ENCODE measurements around the gene NRAS. TPM values are rescaled to one million over a fixed set of nuclear protein-coding genes. Genes with fewer than 3 reads are reported as not detected.

NRAS gene
- total RNA-seq, 1 experiment from 2014 or later, result 72.9 TPM

DNA sequence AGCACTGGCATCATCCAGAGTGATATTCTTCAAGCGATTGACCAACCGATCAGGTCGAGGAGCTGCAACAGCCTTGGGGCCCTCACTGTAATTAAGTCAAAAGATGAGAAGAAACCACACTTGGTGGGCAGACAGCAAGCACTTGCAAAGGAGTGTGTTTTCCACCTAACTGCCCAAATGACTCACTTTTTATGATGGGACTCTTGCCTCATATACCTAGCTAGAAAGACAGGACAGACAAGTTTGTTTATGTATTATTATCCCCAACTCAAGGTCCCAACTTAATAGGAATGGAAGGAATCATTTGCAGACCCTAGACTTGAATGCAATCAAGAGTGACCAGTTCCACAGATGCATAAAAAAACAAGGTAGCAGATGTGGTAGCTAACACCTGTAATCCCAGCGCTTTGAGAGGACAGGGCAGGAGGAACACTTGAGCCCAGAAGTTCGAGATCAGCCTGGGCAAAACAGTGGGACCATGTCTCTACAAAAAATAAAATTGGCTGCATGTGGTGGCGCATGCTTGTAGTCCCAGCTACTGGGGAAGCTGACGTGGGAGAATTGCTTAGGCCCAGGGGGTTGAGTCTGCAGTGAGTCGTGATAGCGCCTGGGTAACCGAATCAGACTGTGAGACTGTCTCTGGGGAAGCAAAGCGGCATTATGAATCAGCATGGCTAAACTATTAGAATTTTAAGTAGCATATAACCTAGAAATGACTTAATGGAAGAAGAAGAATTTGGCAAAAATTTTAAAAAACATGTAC lies 2.3 kb upstream of the NRAS start:
- H4K8ac ChIP-seq (replicated peaks; ENCODE audit: insufficient read length, low read depth, low read length), result no peak overlapping the region
- no peak for DNase-seq
- no peaks in the 10 kb centered on the region for H3K9me3 Mint-ChIP-seq
- TF ChIP-seq, protein P1, sequence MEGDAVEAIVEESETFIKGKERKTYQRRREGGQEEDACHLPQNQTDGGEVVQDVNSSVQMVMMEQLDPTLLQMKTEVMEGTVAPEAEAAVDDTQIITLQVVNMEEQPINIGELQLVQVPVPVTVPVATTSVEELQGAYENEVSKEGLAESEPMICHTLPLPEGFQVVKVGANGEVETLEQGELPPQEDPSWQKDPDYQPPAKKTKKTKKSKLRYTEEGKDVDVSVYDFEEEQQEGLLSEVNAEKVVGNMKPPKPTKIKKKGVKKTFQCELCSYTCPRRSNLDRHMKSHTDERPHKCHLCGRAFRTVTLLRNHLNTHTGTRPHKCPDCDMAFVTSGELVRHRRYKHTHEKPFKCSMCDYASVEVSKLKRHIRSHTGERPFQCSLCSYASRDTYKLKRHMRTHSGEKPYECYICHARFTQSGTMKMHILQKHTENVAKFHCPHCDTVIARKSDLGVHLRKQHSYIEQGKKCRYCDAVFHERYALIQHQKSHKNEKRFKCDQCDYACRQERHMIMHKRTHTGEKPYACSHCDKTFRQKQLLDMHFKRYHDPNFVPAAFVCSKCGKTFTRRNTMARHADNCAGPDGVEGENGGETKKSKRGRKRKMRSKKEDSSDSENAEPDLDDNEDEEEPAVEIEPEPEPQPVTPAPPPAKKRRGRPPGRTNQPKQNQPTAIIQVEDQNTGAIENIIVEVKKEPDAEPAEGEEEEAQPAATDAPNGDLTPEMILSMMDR (conservative IDR thresholded peaks at IDR 0.05), result no peak
- no CpG with 5 or more reads among the region's 11 CpGs for WGBS (ENCODE audit: extremely low coverage, insufficient read length, low lambda C conversion rate)
- H2BK20ac ChIP-seq (ENCODE audit: low read depth, low read length, poor library complexity, severe bottlenecking), result no peak overlapping the region
- no peaks in the 10 kb centered on the region for H3K27me3 ChIP-seq (ENCODE audit: insufficient read depth, low read length)
- no peak overlapping the region for H2BK120ac ChIP-seq (ENCODE audit: low read depth, low read length, poor library complexity, severe bottlenecking)
- no peak overlapping the region for H2BK12ac ChIP-seq (ENCODE audit: insufficient read length, low read depth, low read length)
- H3K4me1 Mint-ChIP-seq, result peaks cover 9 to 14% of the 10 kb centered on the region in 2 experiments
- H3K4me2 ChIP-seq (ENCODE audit: insufficient read depth, insufficient read length, low read length), result no peak overlapping the region
- no peak overlapping the region for H3K23ac ChIP-seq (ENCODE audit: insufficient read length, low read depth, low read length)
- H3K56ac ChIP-seq (ENCODE audit: insufficient read length, low read depth, low read length), result no peak overlapping the region
- H2BK15ac ChIP-seq (ENCODE audit: low read depth, low read length), result no peak overlapping the region
- H4K5ac ChIP-seq (ENCODE audit: insufficient read length, low read depth, low read length), result no peak overlapping the region
- no peak overlapping the region for H2BK5ac ChIP-seq (ENCODE audit: insufficient read length, low read length)
- H3K9ac ChIP-seq (ENCODE audit: extremely low read depth, insufficient read length, low read length), result no peak overlapping the region
- peaks cover 4% of the 10 kb centered on the region; the same call in 1 of the 2 replicates for H3K79me2 ChIP-seq (ENCODE audit: insufficient read depth, low read length)
- peaks cover 36 to 78% (median 78%) of the 10 kb centered on the region in 3 experiments; a peak in 6 of 7 replicates for H3K36me3 Mint-ChIP-seq (ENCODE audit: insufficient read depth in 1 of 3, low read depth in 3 of 3)
- no peak overlapping the region for H4K91ac ChIP-seq (ENCODE audit: insufficient read length, low read depth, low read length)
- no peak overlapping the region for H2AFZ ChIP-seq (ENCODE audit: low read length)
- no peak overlapping the region for H3K4me3 Mint-ChIP-seq
- H4K20me1 ChIP-seq (ENCODE audit: control insufficient read depth, insufficient read depth, insufficient read length), result no peaks in the 10 kb centered on the region
- H3K9me3 ChIP-seq (ENCODE audit: control insufficient read depth, low read depth, low read length), result no peaks in the 10 kb centered on the region
- peak overlapping the region in 1 of 3 experiments; percentile 71; a peak in 2 of 7 replicates for H3K27ac Mint-ChIP-seq
- H3K23me2 ChIP-seq (ENCODE audit: insufficient read length, low read depth, low read length, poor library complexity, severe bottlenecking), result peaks cover 4% of the 10 kb centered on the region
- no peak overlapping the region for H2AK5ac ChIP-seq (ENCODE audit: insufficient read length, low read length)
- H3K79me1 ChIP-seq (ENCODE audit: insufficient read depth, low read depth, low read length, poor library complexity, severe bottlenecking), result no peaks in the 10 kb centered on the region
- H3K4me1 ChIP-seq (ENCODE audit: insufficient read depth, low read length), result no peaks in the 10 kb centered on the region
- H3K4ac ChIP-seq (ENCODE audit: low read depth, low read length), result no peak overlapping the region
- H3K27ac ChIP-seq (ENCODE audit: insufficient read length, low read depth, low read length), result no peak overlapping the region
- no peak overlapping the region for H3K18ac ChIP-seq (ENCODE audit: insufficient read length, low read depth, low read length)
- H3K14ac ChIP-seq (ENCODE audit: insufficient read depth, low read length), result no peak overlapping the region
- no peaks in the 10 kb centered on the region for H3K27me3 Mint-ChIP-seq (ENCODE audit: low read depth)
- no peak overlapping the region for H3T11ph ChIP-seq (ENCODE audit: low read length)

All from H9 (cell line).